ENCODE results near the gene PRG3. TPM values are rescaled to one million over a fixed set of nuclear protein-coding genes. Genes with fewer than 3 reads are reported as not detected.

PRG3 gene
- total and polyA plus RNA-seq, 8 donors, result not detected

DNA sequence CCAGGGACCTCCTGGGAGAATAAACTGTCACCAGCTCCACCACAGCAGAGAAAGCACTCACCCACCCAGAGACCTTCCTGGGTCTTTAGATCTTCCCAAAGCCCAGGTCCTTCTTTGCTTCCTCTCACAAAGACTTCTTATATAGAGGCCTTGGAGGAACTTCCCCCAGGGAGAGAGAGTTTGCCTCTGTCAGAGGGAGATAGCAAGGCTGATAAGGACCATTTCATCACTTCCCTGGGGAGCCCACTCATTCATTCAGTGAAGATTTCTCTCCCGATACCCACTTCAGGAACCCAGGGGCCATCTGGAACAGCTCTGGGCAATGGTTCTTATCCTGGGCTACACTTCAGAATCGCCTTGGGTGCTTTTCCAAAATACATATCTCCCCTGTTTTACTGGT lies 9.6 kb upstream of the PRG3 start, which contains the start of gene PRG2:
PRG2 (minus strand) TSS at position 116 of the 400 bp plus-strand sequence. CDS start 706 bp downstream, outside the sequence.
- Histone ChIP-seq H3K9me3 (no peaks in the 10 kb centered on the region), H3K4me3 (no peak within 1 kb of the TSS), H3K36me3 (no peaks in the 10 kb centered on the region), H3K27ac (no peak within 1 kb of the TSS), H3K4me1 (no peaks in the 10 kb centered on the region), H3K27me3 (no peaks in the 10 kb centered on the region)
- no peak for ATAC-seq
- DNase-seq, result no peak
- FAIRE-seq, result no peak
- WGBS, 2 donors, result 56 to 70% methylated on average over 2 of the region's 2 CpGs
- intact Hi-C loops (cut with DNase I), result no loop called here
- TF ChIP-seq, protein P1, sequence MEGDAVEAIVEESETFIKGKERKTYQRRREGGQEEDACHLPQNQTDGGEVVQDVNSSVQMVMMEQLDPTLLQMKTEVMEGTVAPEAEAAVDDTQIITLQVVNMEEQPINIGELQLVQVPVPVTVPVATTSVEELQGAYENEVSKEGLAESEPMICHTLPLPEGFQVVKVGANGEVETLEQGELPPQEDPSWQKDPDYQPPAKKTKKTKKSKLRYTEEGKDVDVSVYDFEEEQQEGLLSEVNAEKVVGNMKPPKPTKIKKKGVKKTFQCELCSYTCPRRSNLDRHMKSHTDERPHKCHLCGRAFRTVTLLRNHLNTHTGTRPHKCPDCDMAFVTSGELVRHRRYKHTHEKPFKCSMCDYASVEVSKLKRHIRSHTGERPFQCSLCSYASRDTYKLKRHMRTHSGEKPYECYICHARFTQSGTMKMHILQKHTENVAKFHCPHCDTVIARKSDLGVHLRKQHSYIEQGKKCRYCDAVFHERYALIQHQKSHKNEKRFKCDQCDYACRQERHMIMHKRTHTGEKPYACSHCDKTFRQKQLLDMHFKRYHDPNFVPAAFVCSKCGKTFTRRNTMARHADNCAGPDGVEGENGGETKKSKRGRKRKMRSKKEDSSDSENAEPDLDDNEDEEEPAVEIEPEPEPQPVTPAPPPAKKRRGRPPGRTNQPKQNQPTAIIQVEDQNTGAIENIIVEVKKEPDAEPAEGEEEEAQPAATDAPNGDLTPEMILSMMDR (IDR thresholded peaks at IDR 0.05), result no peak

DNA sequence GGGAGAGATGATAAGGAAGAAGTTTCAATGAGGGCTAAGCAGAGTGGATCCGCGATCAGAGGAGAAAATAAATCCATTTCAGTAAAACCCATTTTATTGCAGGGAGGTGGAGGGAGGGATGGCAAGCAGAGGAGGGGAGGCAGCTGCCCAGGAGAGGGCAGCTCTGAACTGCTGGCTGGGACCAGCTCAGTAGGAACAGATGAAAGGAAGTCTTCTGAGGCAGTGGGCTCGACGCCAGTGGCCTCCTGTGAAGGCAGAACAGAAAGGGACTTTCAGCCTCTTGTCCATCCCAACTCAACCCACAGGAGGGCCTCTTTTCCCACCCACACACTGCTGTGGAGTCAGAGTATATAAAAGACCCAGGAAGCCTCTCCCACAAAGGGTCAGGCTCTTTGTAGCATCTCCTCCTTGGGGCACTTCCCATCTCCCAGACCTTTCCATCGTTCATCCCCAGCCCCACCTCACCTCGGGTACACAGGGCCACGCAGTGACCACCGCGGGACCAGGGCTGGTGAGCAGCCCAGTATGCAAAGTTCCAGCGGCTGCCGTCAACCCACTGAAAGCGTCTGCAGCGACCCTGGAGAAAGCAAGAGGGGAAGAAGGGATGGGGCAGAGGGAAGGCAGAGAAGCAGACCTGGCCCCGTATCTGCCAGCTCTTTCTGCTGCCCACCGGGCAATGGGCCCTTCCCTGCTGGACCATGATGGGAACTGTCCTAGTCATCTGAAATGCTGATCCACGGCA lies 6.5 kb upstream of the PRG3 start:
- intact Hi-C loops (cut with DNase I), result no loop called here
- Histone ChIP-seq H3K36me3 (no peaks in the 10 kb centered on the region), H3K4me1 (no peaks in the 10 kb centered on the region), H3K27ac (no peak overlapping the region), H3K4me3 (no peak overlapping the region), H3K27me3 (no peaks in the 10 kb centered on the region), H3K9me3 (no peaks in the 10 kb centered on the region)
- ATAC-seq (peak in 1 of 4 donors; percentile 32), FAIRE-seq (no peak), DNase-seq (no peak)
- WGBS, 2 donors, result 70 to 76% methylated on average over 16 of the region's 16 CpGs
- TF ChIP-seq, protein P1 (IDR thresholded peaks at IDR 0.05), result no peak

DNA sequence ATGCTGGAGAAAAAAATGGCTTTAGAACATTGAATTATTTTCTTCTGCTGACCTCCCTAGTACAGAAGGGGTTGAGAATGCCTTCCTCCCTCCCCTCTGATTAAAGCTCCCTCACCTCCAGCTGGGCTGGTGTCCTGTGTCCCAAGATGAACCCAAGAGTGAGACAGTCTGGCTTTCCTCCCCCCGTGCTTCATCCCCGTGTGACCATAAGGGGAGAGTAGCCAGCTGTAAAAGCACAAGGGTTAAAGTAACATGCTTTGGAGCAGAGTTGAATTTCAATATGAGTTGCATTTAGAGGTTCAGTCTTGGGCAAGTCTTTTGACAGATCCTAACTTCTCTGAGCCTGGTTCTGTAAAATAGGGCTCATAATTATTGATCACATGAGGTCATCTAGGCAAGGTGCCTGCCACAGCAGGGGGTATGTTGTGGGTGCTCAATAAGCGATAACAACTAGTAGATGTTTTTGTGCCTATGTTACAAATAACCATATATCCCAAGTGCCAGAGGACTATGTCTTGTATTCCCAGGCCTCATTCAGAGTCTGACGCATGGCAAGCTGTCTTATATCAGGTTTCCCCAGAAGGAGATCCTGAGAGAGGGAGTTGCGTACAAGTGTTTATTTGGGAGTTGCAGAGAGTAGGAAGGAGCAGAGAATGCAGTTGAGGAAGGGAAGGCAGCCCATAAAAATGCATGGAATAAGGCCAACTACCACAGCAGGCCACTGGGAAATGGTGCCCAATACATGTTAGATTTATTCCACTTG lies 5.4 kb upstream of the PRG3 start:
- H3K9me3 ChIP-seq, result no peaks in the 10 kb centered on the region
- peak in 1 of 4 donors; percentile 15 for ATAC-seq
- no peak overlapping the region for H3K27ac ChIP-seq
- H3K36me3 ChIP-seq, result no peaks in the 10 kb centered on the region
- H3K4me1 ChIP-seq, result no peaks in the 10 kb centered on the region
- no peak for FAIRE-seq
- no peak for DNase-seq
- H3K4me3 ChIP-seq, result no peak overlapping the region
- 69 to 74% methylated on average over 5 of the region's 5 CpGs for WGBS, 2 donors
- intact Hi-C loops (cut with DNase I), result no loop called here
- TF ChIP-seq, protein P1 (IDR thresholded peaks at IDR 0.05), result no peak
- H3K27me3 ChIP-seq, result no peaks in the 10 kb centered on the region

DNA sequence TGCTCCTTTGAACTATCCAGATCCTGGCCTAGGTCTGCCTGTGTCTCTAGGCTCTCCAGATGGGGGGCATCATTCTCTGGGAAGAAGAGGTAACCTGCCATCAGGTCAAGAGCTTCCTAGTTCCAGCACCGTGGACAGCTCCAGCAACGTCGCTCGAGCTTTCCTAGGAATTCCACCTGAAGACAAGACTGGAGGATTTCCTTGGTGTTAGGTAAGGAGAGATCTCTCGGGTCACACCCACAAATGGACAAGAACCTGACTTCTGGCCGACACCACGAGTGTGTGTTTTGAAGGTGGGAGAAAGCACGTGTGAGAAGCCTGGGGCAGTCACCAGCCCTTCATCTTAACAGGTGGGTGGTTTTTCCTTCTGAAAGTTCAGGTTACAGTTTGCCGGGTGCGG lies 1.2 kb downstream of the PRG3 start:
- Histone ChIP-seq H3K27ac (no peak overlapping the region), H3K27me3 (no peaks in the 10 kb centered on the region), H3K9me3 (no peaks in the 10 kb centered on the region), H3K36me3 (no peaks in the 10 kb centered on the region), H3K4me1 (no peaks in the 10 kb centered on the region), H3K4me3 (no peak overlapping the region)
- no peak for FAIRE-seq
- DNase-seq, result no peak
- intact Hi-C loops (cut with DNase I), result no loop called here
- 20 to 26% methylated on average over 9 to 10 of the region's 10 CpGs for WGBS, 2 donors
- TF ChIP-seq, protein P1 (IDR thresholded peaks at IDR 0.05), result no peak
- ATAC-seq, result peak in 1 of 4 donors; percentile 25

DNA sequence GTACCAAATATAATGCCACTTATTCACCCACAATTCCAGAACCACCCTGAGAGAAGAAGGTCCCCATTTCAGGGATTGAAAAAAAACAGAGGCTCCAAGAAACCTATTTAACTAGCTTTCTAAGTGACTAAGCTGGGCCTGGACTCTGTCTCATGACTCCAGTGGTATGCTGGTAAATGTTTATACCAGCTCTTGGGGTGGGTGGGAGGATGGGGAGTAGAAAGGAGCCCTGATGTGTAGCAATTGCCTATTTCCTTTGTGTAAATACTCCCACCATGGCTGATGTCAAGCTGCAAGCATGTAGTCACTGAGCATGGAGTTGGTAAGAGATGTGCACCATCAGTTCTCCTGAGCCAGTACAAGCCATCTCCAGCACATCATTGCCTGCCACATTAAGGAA lies 2.8 kb downstream of the PRG3 start:
- FAIRE-seq (no peak), ATAC-seq (no peak), DNase-seq (no peak)
- Histone ChIP-seq H3K27me3 (no peaks in the 10 kb centered on the region), H3K4me1 (no peaks in the 10 kb centered on the region), H3K4me3 (no peak overlapping the region), H3K27ac (no peak overlapping the region), H3K9me3 (no peaks in the 10 kb centered on the region), H3K36me3 (no peaks in the 10 kb centered on the region)
- TF ChIP-seq, protein P1 (IDR thresholded peaks at IDR 0.05), result no peak
- intact Hi-C loops (cut with DNase I), result no loop called here

All from pancreas (tissue), 10 donors.